Lower leg skin (tissue), 3 donors: ENCODE measurements around the gene ABCD2.

Source experiments
- POLR2A ChIP-seq, 2 donors: fragments of 450-650 bp; IDR thresholded peaks; one replicate each; pipeline ENCODE4 v1.6.1; 2016 to 2017; ENCODE audit warnings: antibody characterized with exemption in 2 of 2, mild to moderate bottlenecking in 1 of 2, moderate library complexity in 1 of 2
- TF ChIP-seq, protein P1 (sequence below), 3 donors: fragments of 450-650 bp; IDR thresholded peaks; one replicate each; pipeline ENCODE4 v1.5.1; 2016; ENCODE audit warnings: antibody characterized with exemption in 3 of 3, mild to moderate bottlenecking in 3 of 3, moderate library complexity in 2 of 3

DNA sequence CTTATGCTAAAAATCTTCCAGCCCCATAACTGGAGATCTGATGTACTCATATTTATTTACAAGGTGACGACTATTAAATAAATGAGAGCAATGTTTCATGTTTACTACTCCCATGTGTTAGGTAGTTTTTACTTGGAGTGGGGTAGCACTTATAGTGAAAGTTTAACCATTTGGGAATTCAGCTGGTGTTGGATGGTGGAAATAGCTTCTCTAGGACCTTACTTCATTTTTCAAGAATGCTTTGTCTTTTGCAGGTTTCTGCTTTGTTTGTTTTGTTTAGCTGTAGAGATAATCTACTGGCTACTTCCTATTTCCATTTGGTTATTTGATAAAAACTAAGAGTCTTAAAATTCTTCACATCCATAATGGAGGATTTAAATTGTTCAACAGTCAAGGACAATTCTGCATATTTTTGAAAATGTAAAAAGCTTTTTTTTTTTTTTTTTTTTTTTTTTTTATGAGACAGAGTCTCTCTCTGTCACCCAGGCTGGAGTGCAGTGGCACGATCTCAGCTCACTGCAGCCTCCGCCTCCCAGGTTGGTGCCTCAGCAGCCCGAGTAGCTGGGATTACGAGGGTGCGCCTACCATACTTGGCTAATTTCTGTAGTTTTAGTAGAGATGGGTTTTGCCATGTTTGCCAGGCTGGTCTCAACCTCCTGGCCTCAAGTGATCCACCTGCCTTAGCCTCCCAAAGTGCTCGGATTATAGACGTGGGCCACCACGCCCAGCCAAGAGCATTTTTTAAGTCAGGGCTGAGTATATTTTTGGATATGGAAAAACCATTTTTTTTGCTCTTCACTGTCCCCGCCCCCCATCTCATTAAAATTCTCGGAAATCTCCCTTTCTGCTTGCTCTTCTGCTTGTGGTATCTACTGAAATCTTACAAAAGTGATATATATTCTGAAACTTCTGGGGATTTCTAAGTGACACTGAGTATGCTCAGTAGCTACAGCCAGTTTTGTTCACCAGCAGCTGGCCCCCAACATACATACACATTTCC lies 1.4 kb upstream of the ABCD2 start:
- TF ChIP-seq, protein P1, sequence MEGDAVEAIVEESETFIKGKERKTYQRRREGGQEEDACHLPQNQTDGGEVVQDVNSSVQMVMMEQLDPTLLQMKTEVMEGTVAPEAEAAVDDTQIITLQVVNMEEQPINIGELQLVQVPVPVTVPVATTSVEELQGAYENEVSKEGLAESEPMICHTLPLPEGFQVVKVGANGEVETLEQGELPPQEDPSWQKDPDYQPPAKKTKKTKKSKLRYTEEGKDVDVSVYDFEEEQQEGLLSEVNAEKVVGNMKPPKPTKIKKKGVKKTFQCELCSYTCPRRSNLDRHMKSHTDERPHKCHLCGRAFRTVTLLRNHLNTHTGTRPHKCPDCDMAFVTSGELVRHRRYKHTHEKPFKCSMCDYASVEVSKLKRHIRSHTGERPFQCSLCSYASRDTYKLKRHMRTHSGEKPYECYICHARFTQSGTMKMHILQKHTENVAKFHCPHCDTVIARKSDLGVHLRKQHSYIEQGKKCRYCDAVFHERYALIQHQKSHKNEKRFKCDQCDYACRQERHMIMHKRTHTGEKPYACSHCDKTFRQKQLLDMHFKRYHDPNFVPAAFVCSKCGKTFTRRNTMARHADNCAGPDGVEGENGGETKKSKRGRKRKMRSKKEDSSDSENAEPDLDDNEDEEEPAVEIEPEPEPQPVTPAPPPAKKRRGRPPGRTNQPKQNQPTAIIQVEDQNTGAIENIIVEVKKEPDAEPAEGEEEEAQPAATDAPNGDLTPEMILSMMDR (IDR thresholded peaks at IDR 0.05), result no peak
- no peak for TF ChIP-seq POLR2A (IDR thresholded peaks at IDR 0.05)
